ENCODE data around the gene ARHGAP18. TPM values are rescaled to one million over a fixed set of nuclear protein-coding genes. Genes with fewer than 3 reads are reported as not detected.

The ARHGAP18 gene
- total RNA-seq, 4 donors from 2014 or later: 2.8 to 9.0 (median 7.1) TPM

- H3K27ac ChIP-seq: no peak overlapping the region
- no peak overlapping the region for H3K4me3 ChIP-seq
- intact Hi-C loops (cut with DNase I): no loop called here
- DNase-seq: no peak
- no peaks in the 10 kb centered on the region for H3K36me3 ChIP-seq
- H3K9me3 ChIP-seq: no peaks in the 10 kb centered on the region
- H3K4me1 ChIP-seq: no peaks in the 10 kb centered on the region
- TF ChIP-seq POLR2A (IDR thresholded peaks at IDR 0.05): no peak
- TF ChIP-seq CTCF (IDR thresholded peaks at IDR 0.05): no peak
- H3K27me3 ChIP-seq: no peaks in the 10 kb centered on the region
- 86 to 90% methylated on average over 2 of the region's 2 CpGs for WGBS, 2 donors
Measured at GRCh38 chr6:129552413-129552812, 157.6 kb downstream of the ARHGAP18 start.

- no peak for DNase-seq
- no peak overlapping the region for H3K4me3 ChIP-seq
- H3K27ac ChIP-seq: no peak overlapping the region
- no peak for TF ChIP-seq POLR2A (IDR thresholded peaks at IDR 0.05)
- no peak for TF ChIP-seq CTCF (IDR thresholded peaks at IDR 0.05)
- 95 to 100% methylated on average over 1 of the region's 1 CpG for WGBS, 2 donors
- no peaks in the 10 kb centered on the region for H3K27me3 ChIP-seq
- no peaks in the 10 kb centered on the region for H3K36me3 ChIP-seq
- H3K4me1 ChIP-seq: no peaks in the 10 kb centered on the region
- intact Hi-C loops (cut with DNase I): no loop called here
- no peaks in the 10 kb centered on the region for H3K9me3 ChIP-seq
Measured at GRCh38 chr6:129551486-129551885, 158.5 kb downstream of the ARHGAP18 start.

GRCh38 chr6:129546702-129547101 is 163.3 kb downstream of the ARHGAP18 start:
- WGBS, 2 donors: 77 to 83% methylated on average over 4 of the region's 4 CpGs

GRCh38 chr6:129544892-129545612 is 164.9 kb downstream of the ARHGAP18 start:
- DNase-seq: no peak
- intact Hi-C loops (cut with DNase I): no loop called here
- TF ChIP-seq POLR2A (IDR thresholded peaks at IDR 0.05): no peak
- Histone ChIP-seq H3K4me1 (no peaks in the 10 kb centered on the region), H3K9me3 (no peaks in the 10 kb centered on the region), H3K4me3 (no peak overlapping the region), H3K27ac (no peak overlapping the region), H3K27me3 (no peaks in the 10 kb centered on the region), H3K36me3 (no peaks in the 10 kb centered on the region)
- 89 to 97% methylated on average over 8 of the region's 8 CpGs for WGBS, 2 donors

More at GRCh38 chr6:129546702-129547101, 163.3 kb downstream of the ARHGAP18 start:
- no peaks in the 10 kb centered on the region for H3K9me3 ChIP-seq
- H3K4me1 ChIP-seq: no peaks in the 10 kb centered on the region
- intact Hi-C loops (cut with DNase I): no loop called here
- no peaks in the 10 kb centered on the region for H3K27me3 ChIP-seq
- TF ChIP-seq POLR2A (IDR thresholded peaks at IDR 0.05) (no peak), CTCF (IDR thresholded peaks at IDR 0.05) (no peak)
- H3K4me3 ChIP-seq: no peak overlapping the region
- DNase-seq: no peak
- no peak overlapping the region for H3K27ac ChIP-seq
- no peaks in the 10 kb centered on the region for H3K36me3 ChIP-seq

- 90 to 91% methylated on average over 2 of the region's 2 CpGs for WGBS, 2 donors
- intact Hi-C loops (cut with DNase I): no loop called here
- no peak overlapping the region for H3K27ac ChIP-seq
- H3K4me1 ChIP-seq: no peaks in the 10 kb centered on the region
- no peaks in the 10 kb centered on the region for H3K36me3 ChIP-seq
- TF ChIP-seq POLR2A (IDR thresholded peaks at IDR 0.05): no peak
- TF ChIP-seq CTCF (IDR thresholded peaks at IDR 0.05): no peak
- H3K27me3 ChIP-seq: no peaks in the 10 kb centered on the region
- H3K9me3 ChIP-seq: no peaks in the 10 kb centered on the region
- no peak for DNase-seq
- H3K4me3 ChIP-seq: no peak overlapping the region
Measured at GRCh38 chr6:129543981-129544380, 166.0 kb downstream of the ARHGAP18 start.
